Breast epithelium (tissue), 3 donors: ENCODE data around the gene RILP.

ENCODE experiments used
- CTCF ChIP-seq, 3 donors: fragments of 450-650 bp; IDR thresholded peaks; one replicate each; pipeline ENCODE4 v1.5.1; 2016 to 2017; ENCODE audit warnings: antibody characterized with exemption in 3 of 3, mild to moderate bottlenecking in 3 of 3, moderate library complexity in 3 of 3
- POLR2A ChIP-seq: fragments of 450-650 bp; IDR thresholded peaks from one replicate; pipeline ENCODE4 v1.6.1; 2016; ENCODE audit warnings: antibody characterized with exemption, mild to moderate bottlenecking, moderate library complexity
- POLR2AphosphoS5 ChIP-seq, 3 donors: sonication (generic); formaldehyde crosslinking; IDR thresholded peaks; one replicate each; pipeline ENCODE4 v1.6.1; 2017; ENCODE audit warnings: antibody characterized with exemption in 3 of 3

GRCh38 chr17:1636732-1637285 lies 12.9 kb downstream of the RILP start:
- no peak for TF ChIP-seq CTCF (IDR thresholded peaks at IDR 0.05)
- no peak for TF ChIP-seq POLR2A
- TF ChIP-seq POLR2AphosphoS5 (IDR thresholded peaks at IDR 0.05): no peak
